HepG2 (cell line): ENCODE data around the gene MEGF11. TPM values are rescaled to one million over a fixed set of nuclear protein-coding genes. Genes with fewer than 3 reads are reported as not detected.

ENCODE experiments used
- ATAC-seq: fragments of 200-7000 bp; cut with Tn5 transposase; 3 replicates; pipeline ENCODE4 v1.9.1; 2020; ENCODE audit warnings: mild to moderate bottlenecking, moderate library complexity
- BruUV-seq: library from RNA; stranded (reverse); fragments of 400-500 nt; replicated peaks from 2 replicates; lab custom pipeline; 2021; lab: Mats Ljungman, UMichigan
- CTCF ChIA-PET: fragments of 300-600 bp; formaldehyde crosslinking; extraction: SDS; loops from one replicate; lab custom pipeline; 2021; ENCODE audit warnings: low total read pairs, inconsistent platforms, low intra/inter-chr PET ratio; lab: Yijun Ruan, JAX
- POLR2A ChIA-PET: fragments of 350-600 bp; sonication (Branson Sonifier 250); formaldehyde crosslinking; loops from one replicate; lab custom pipeline; 2020; ENCODE audit warnings: antibody characterized with exemption, inconsistent platforms; lab: Yijun Ruan, JAX
- DNase-seq: peaks from one replicate; pipeline ENCODE4 v3.0.0-alpha.2; 2015; ENCODE audit warnings: low spot score
- FAIRE-seq: peaks from 3 replicates; lab custom pipeline; 2011; peaks lifted over from hg19 to GRCh38; lab: Jason Lieb, UNC
- H2AFZ ChIP-seq: one replicate; pipeline ENCODE4 v1.6.1; 2011; ENCODE audit warnings: low read length, inconsistent platforms
- H3K27ac ChIP-seq: fragments of 300-600 bp; 3 replicates; pipeline ENCODE4 v1.8.0; 2011; ENCODE audit warnings: mixed run types, mild to moderate bottlenecking, mixed read lengths, low read length, inconsistent platforms; ENCODE audit not compliant: insufficient read depth; ENCODE audit errors: extremely low read length
- H3K27me3 ChIP-seq, 2 experiments: fragments of 200-600 bp in 1 of 2; 2 replicates in 1 of 2; 3 replicates in 1 of 2; pipeline versions ENCODE4 v1.6.0 to v1.8.0; 2011; ENCODE audit warnings: low read length in 2 of 2, mild to moderate bottlenecking in 2 of 2, moderate library complexity in 2 of 2, inconsistent platforms in 1 of 2; ENCODE audit not compliant: insufficient read depth in 2 of 2, control insufficient read depth in 1 of 2
- H3K36me3 ChIP-seq, 2 experiments: fragments of 200-600 bp in 1 of 2; replicated peaks in 1 of 2; 2 replicates in 1 of 2; 3 replicates in 1 of 2; pipeline versions ENCODE4 v1.5.1 to v1.8.0; 2011; ENCODE audit warnings: low read length in 2 of 2, inconsistent platforms in 1 of 2; ENCODE audit not compliant: insufficient read depth in 2 of 2, control insufficient read depth in 1 of 2
- H3K4me1 ChIP-seq: 2 replicates; pipeline ENCODE4 v1.5.1; 2012; ENCODE audit warnings: low read length, inconsistent platforms; ENCODE audit not compliant: insufficient read depth
- H3K4me2 ChIP-seq: 2 replicates; pipeline ENCODE4 v1.6.0; 2011; ENCODE audit warnings: low read depth, low read length, inconsistent platforms
- H3K4me3 ChIP-seq, 3 experiments: fragments of 200-600 bp in 1 of 3; sonication (generic), shearing (Covaris generic) in 1 of 3; replicated peaks in 1 of 3; 2 replicates each; pipeline ENCODE4 v1.5.1; 2011 to 2016; ENCODE audit warnings: low read length in 3 of 3, inconsistent platforms in 2 of 3, low read depth in 2 of 3, mild to moderate bottlenecking in 2 of 3, control low read depth in 1 of 3, mixed read lengths in 1 of 3; ENCODE audit not compliant: insufficient read depth in 1 of 3
- H3K79me2 ChIP-seq: one replicate; pipeline ENCODE4 v1.6.1; 2011; ENCODE audit warnings: low read length, inconsistent platforms; ENCODE audit not compliant: insufficient read depth
- H3K9ac ChIP-seq: 2 replicates; pipeline ENCODE4 v1.6.0; 2011; ENCODE audit warnings: mild to moderate bottlenecking, low read depth, low read length, inconsistent platforms; ENCODE audit not compliant: insufficient read depth
- H3K9me3 ChIP-seq: 2 replicates; pipeline ENCODE4 v1.5.1; 2012; ENCODE audit warnings: mild to moderate bottlenecking, low read length
- H4K20me1 ChIP-seq: 2 replicates; pipeline ENCODE4 v1.6.0; 2011; ENCODE audit warnings: inconsistent platforms, mild to moderate bottlenecking, low read length, moderate library complexity; ENCODE audit not compliant: insufficient read depth
- ADNP ChIP-seq: sonication (generic); formaldehyde crosslinking; IDR thresholded peaks from 2 replicates; pipeline ENCODE4 v1.4.0; 2020; ENCODE audit warnings: missing genetic modification reagents
- ATF3 ChIP-seq: sonication (generic); formaldehyde crosslinking; IDR thresholded peaks from 2 replicates; pipeline ENCODE4 v1.4.0; 2020; ENCODE audit warnings: missing genetic modification reagents
- BCL6 ChIP-seq: IDR thresholded peaks from 2 replicates; pipeline ENCODE4 v1.6.1; 2016; ENCODE audit warnings: missing genetic modification reagents, missing compliant biosample characterization
- HOXA7 ChIP-seq: sonication (generic); formaldehyde crosslinking; IDR thresholded peaks from 2 replicates; pipeline ENCODE4 v1.8.1; 2022; ENCODE audit warnings: mild to moderate bottlenecking, missing genetic modification reagents, moderate library complexity
- MIXL1 ChIP-seq: IDR thresholded peaks from 2 replicates; pipeline ENCODE4 v1.6.1; 2016
- POLR2G ChIP-seq: fragments of 200-400 bp; formaldehyde crosslinking; IDR thresholded peaks from 2 replicates; pipeline ENCODE4 v1.6.1; 2018; ENCODE audit warnings: mild to moderate bottlenecking, low read depth, low read length, moderate library complexity
- REPIN1 ChIP-seq: sonication (generic); formaldehyde crosslinking; IDR thresholded peaks from 2 replicates; pipeline ENCODE4 v1.8.0; 2022; ENCODE audit warnings: missing genetic modification reagents, low read depth, mild to moderate bottlenecking, borderline replicate concordance
- STAG1 ChIP-seq: sonication (generic); formaldehyde crosslinking; IDR thresholded peaks from 2 replicates; pipeline ENCODE4 v1.4.0; 2020; ENCODE audit warnings: missing genetic modification reagents
- TAF15 ChIP-seq: fragments of 200-400 bp; formaldehyde crosslinking; IDR thresholded peaks from one replicate; pipeline ENCODE4 v1.6.1; 2018; ENCODE audit warnings: mild to moderate bottlenecking, low read depth, low read length; ENCODE audit not compliant: poor library complexity, severe bottlenecking
- TEF ChIP-seq: sonication (generic); formaldehyde crosslinking; IDR thresholded peaks from 2 replicates; pipeline ENCODE4 v1.5.0; 2020; ENCODE audit warnings: missing genetic modification reagents
- ZBTB7B ChIP-seq: sonication (generic); formaldehyde crosslinking; IDR thresholded peaks from 2 replicates; pipeline ENCODE4 v1.4.0; 2020; ENCODE audit warnings: missing genetic modification reagents
- ZBTB8A ChIP-seq: sonication (generic); formaldehyde crosslinking; IDR thresholded peaks from 2 replicates; pipeline ENCODE4 v1.4.0; 2020; ENCODE audit warnings: mild to moderate bottlenecking, low read depth, missing genetic modification reagents, borderline replicate concordance
- ZC3H4 ChIP-seq: sonication (generic); formaldehyde crosslinking; IDR thresholded peaks from 2 replicates; pipeline ENCODE4 v1.4.0; 2020; ENCODE audit warnings: missing genetic modification reagents, borderline replicate concordance
- ZNF274 ChIP-seq: sonication (generic); formaldehyde crosslinking; IDR thresholded peaks from 2 replicates; pipeline ENCODE4 v1.5.1; 2020; ENCODE audit warnings: mild to moderate bottlenecking, missing genetic modification reagents
- ZNF562 ChIP-seq: sonication (generic); formaldehyde crosslinking; IDR thresholded peaks from 2 replicates; pipeline ENCODE4 v1.8.0; 2022; ENCODE audit warnings: missing genetic modification reagents, borderline replicate concordance
- ZNF644 ChIP-seq: IDR thresholded peaks from 2 replicates; pipeline ENCODE4 v1.6.1; 2016; ENCODE audit warnings: low read depth
- ZNF670 ChIP-seq: sonication (generic); formaldehyde crosslinking; IDR thresholded peaks from 2 replicates; pipeline ENCODE4 v1.8.0; 2022; ENCODE audit warnings: mild to moderate bottlenecking, missing genetic modification reagents, borderline replicate concordance
- ZNF879 ChIP-seq: sonication (generic); formaldehyde crosslinking; IDR thresholded peaks from 2 replicates; pipeline ENCODE4 v1.8.1; 2023; ENCODE audit warnings: missing genetic modification reagents
- WGBS: methylation state at CpG from one replicate; pipeline ENCODE4 v1.1.6; 2017; ENCODE audit warnings: low lambda C conversion rate; 5-methylcytosine and 5-hydroxymethylcytosine counted together
- in situ Hi-C: cut with HindIII; loops from 2 replicates; pipeline ENCODE4 v1.10.0; 2017; ENCODE audit warnings: low pct_unique_long_range_greater_than_20kb; ENCODE audit not compliant: extremely low pct_ligation_motif_present
- intact Hi-C: fragments of 100-400 bp; cut with micrococcal nuclease; formaldehyde crosslinking; loops from one replicate; pipeline ENCODE4 v1.10.0; 2022; ENCODE audit not compliant: unreplicated experiment
- polyA plus RNA-seq, 8 experiments: library from polyadenylated mRNA; depleted of rRNA in 3 of 8; stranded (reverse) in 7 of 8; unstranded in 1 of 8; fragments of >200 nt; fragmentation: Illumina TruSeq in 4 of 8; extraction: Trizol in 4 of 8; gene quantifications; 2 replicates each; pipeline versions ENCODE4 v1.2.1 to v1.2.3, GENCODE V29; 2011 to 2016; ENCODE audit warnings: low read depth in 4 of 8, missing spikeins in 1 of 8, mixed read lengths in 1 of 8; ENCODE audit not compliant: insufficient read depth in 1 of 8
- total RNA-seq, 5 experiments: library from RNA; depleted of rRNA; stranded (reverse); fragments of >200 nt; fragmentation: Illumina TruSeq; extraction: Trizol; gene quantifications; 2 replicates each; pipeline ENCODE4 v1.2.3, GENCODE V29; 2016; ENCODE audit warnings: low read depth in 1 of 5
- TF ChIP-seq, protein P1 (sequence below): sonication (generic); formaldehyde crosslinking; IDR thresholded peaks from 2 replicates; pipeline ENCODE4 v1.5.1; 2020; ENCODE audit warnings: missing genetic modification reagents, mild to moderate bottlenecking, borderline replicate concordance
- TF ChIP-seq, protein P2 (sequence below): sonication (generic); formaldehyde crosslinking; IDR thresholded peaks from 2 replicates; pipeline ENCODE4 v1.5.0; 2020; ENCODE audit warnings: mild to moderate bottlenecking, missing genetic modification reagents, moderate library complexity

MEGF11 gene
- total and polyA plus RNA-seq, 2 of the 13 experiments (the other 11 are each of a cell fraction or from before 2014, with no cell fraction given) = not detected

GRCh38 chr15:66152650-66153049, 100.9 kb downstream of the MEGF11 start (continued):
- no peak for TF ChIP-seq ZNF879 (CRISPR knock-in tag)
- TF ChIP-seq ZC3H4 (CRISPR knock-in tag) = no peak
- no peak for TF ChIP-seq ADNP (CRISPR knock-in tag)
- TF ChIP-seq ZNF670 (CRISPR knock-in tag) = no peak
- no peak for TF ChIP-seq ZNF274 (CRISPR knock-in tag)
- TF ChIP-seq, protein P1, sequence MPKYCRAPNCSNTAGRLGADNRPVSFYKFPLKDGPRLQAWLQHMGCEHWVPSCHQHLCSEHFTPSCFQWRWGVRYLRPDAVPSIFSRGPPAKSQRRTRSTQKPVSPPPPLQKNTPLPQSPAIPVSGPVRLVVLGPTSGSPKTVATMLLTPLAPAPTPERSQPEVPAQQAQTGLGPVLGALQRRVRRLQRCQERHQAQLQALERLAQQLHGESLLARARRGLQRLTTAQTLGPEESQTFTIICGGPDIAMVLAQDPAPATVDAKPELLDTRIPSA (CRISPR knock-in tag) = no peak
- no peak for TF ChIP-seq ZNF562 (CRISPR knock-in tag)
- no peak for TF ChIP-seq MIXL1 (CRISPR knock-in tag)
- no peak for TF ChIP-seq TEF
- TF ChIP-seq ZBTB8A = no peak
- TF ChIP-seq HOXA7 = no peak
- no peak for TF ChIP-seq REPIN1 (CRISPR knock-in tag)
- TF ChIP-seq BCL6 (CRISPR knock-in tag) = no peak
- no peak for TF ChIP-seq ZBTB7B (CRISPR knock-in tag)

DNA sequence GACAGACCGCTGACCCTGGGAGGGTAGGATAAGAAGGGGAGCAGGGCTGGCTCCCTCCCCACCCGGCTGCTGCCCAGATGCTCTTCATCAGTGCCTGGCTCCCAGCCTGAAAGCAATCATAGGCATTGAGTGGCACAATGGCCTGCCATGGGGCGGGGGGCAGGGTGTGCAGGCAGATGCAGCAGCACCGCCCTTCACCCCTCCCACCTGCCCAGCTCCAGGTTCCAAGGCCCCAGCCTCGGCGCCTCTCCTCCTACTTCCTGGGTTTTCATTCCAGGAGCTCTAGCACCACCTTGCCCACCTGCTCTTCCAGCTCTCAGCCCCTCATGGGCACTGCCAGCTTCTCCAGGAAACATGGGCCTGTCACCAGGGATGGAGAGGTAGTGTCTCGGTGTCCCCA, 101.7 kb downstream of the MEGF11 start:
- WGBS = 43% methylated on average over 6 of the region's 7 CpGs
- in situ Hi-C loops = no loop called here
- Histone ChIP-seq H3K79me2 (no peaks in the 10 kb centered on the region), H2AFZ (no peak overlapping the region), H3K27me3 (peaks cover 0 to 19% of the 10 kb centered on the region in 2 experiments; a peak in 1 of 5 replicates), H3K4me3 (no peak overlapping the region), H4K20me1 (no peaks in the 10 kb centered on the region; the same call in 1 of the 2 replicates), H3K9ac (no peak overlapping the region), H3K4me2 (no peak overlapping the region), H3K27ac (no peak overlapping the region), H3K4me1 (no peaks in the 10 kb centered on the region), H3K9me3 (no peaks in the 10 kb centered on the region), H3K36me3 (no peaks in the 10 kb centered on the region)
- BruUV-seq = no TSS peak
- no peak for FAIRE-seq
- POLR2A ChIA-PET = no interaction called here
- no peak for DNase-seq
- CTCF ChIA-PET = no interaction called here
- TF ChIP-seq STAG1 (CRISPR knock-in tag) = peak; percentile 22; the same call in 1 of the 2 replicates
- TF ChIP-seq, protein P2, sequence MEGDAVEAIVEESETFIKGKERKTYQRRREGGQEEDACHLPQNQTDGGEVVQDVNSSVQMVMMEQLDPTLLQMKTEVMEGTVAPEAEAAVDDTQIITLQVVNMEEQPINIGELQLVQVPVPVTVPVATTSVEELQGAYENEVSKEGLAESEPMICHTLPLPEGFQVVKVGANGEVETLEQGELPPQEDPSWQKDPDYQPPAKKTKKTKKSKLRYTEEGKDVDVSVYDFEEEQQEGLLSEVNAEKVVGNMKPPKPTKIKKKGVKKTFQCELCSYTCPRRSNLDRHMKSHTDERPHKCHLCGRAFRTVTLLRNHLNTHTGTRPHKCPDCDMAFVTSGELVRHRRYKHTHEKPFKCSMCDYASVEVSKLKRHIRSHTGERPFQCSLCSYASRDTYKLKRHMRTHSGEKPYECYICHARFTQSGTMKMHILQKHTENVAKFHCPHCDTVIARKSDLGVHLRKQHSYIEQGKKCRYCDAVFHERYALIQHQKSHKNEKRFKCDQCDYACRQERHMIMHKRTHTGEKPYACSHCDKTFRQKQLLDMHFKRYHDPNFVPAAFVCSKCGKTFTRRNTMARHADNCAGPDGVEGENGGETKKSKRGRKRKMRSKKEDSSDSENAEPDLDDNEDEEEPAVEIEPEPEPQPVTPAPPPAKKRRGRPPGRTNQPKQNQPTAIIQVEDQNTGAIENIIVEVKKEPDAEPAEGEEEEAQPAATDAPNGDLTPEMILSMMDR = peak; percentile 38
- TF ChIP-seq TAF15 = no peak
- no peak for TF ChIP-seq POLR2G
- no peak for TF ChIP-seq ZNF644
- no peak for TF ChIP-seq ATF3 (CRISPR knock-in tag)
- intact Hi-C loops = no loop called here
- ATAC-seq = no peak
